Muscle of back (tissue), 13 donors: ENCODE results near the gene HOGA1. TPM values are rescaled to one million over a fixed set of nuclear protein-coding genes. Genes with fewer than 3 reads are reported as not detected.

Source experiments
- DNase-seq, 3 donors: peaks; one replicate each; pipeline versions ENCODE4 v3.0.0 to v3.0.0-alpha.2; 2013
- long read RNA-seq, 9 donors: transcript quantifications; one replicate each; lab custom pipeline, GENCODE V29; 2026
- polyA plus RNA-seq, 10 donors: library from polyadenylated mRNA; unstranded; fragments of 120-200 nt; gene quantifications; one replicate each; pipeline ENCODE4 v1.2.1, GENCODE V29; 2013; ENCODE audit not compliant: insufficient read length in 10 of 10

HOGA1 gene
- 1 to 10 TPM in 3 of 10 donors, under 1 TPM in 7; 0.34 to 1.6 (median 0.80) TPM for polyA plus RNA-seq
- long read RNA-seq, donor 1: 0 reads
- long read RNA-seq, donor 2: 0 reads
- long read RNA-seq, donor 3: 0 reads
- long read RNA-seq, donor 4: 0 reads
- long read RNA-seq, donor 5: 0 reads
- long read RNA-seq, donor 6: 0 reads
- long read RNA-seq, donor 7: 0 reads
- long read RNA-seq, donor 8: 0 reads
- long read RNA-seq, donor 9: 0 reads

DNA sequence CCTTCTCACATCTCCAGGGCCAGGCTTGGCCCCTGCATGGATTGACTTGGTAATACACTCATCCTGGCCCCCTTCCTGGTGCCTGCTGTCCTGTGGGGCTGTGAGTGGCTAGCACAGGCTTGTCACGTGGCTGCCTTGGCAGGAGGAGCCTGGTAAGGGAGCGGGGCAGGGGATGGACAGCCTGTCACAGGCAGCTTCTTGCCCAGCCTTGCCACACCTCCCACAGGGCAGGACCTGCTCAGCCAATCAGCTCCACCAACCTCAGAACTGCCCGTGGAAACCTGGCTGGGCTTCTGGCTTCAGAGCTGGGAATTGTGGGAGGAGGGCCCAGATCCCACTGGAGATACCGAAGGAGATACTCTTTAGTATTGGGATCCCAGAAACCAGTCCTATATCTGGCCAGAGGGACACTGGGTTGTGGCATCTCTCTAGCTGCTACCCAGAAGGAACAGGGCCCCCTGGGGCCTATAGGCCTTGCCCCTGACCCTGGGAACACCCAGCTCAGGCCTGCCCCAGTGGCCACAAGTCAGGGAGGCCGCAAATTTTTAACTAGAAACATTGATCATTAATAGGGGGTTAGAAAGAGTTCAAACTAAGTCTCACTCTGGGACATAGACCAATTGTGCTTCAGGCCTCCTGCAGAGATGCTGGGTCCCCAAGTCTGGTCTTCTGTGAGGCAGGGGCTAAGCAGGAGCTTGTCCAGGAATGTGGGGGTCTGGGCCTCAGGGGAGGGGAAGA is at the start of gene HOGA1:
Gene HOGA1, plus strand, starts transcription at position 330 of the 738 bp plus-strand sequence. Its CDS starts 315 bp downstream, at position 645.
- DNase-seq: peak in 2 of 3 donors; percentile 55 to 57

GRCh38 chr10:97534746-97535367 is 49.3 kb upstream of the HOGA1 start:
- no peak for DNase-seq

DNA sequence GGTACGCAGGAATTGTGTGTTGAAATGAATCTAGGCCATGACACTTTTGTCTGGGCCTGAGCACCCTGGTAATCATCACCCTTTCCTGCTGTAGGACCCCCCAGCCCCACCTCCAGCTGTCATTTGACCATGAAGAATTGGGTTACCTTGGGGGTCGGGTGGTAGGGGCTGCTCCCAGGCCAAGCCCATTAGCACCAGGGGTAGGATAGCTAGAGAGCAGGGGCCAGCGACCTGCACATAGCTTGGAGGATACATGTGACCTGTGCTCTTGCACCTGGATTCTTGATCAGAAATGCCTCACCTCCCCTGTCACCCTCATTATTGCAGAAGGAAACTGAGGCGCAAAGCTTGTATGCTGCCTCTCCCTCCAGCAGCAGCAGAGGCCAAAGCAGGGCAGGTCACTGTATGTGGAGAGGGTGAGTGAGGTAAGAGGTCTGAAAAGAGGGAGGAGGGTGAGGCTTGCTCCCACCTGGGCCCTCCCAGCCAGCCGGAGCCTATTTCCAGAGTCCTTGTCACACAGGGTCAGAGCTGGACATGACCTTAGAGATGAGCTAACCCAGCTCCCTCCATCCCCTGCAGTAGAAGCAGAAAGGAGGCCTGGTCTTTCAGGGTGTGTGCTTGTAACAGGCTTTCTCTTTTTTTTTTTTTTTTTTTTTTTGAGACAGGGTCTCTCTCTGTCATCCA is 46.9 kb upstream of the HOGA1 start:
- DNase-seq: no peak

DNA sequence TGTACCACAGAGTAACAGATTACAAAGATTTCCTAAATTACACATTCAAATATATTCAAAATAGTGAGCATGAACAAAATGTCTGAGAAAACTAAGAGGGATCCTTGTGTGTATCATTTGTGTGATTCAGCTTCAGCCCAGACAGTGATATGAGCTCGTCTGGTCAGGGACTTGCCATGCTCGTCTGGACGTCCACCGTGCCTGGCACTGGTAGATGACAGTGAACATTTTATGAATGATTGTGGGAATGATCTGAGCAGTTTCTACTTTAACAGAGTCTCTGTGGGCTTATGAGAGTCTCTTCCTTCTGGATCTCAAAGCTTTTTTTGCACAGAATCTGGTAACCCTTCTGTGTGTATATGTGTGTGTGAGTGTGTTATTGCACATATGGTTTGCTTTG is 45.8 kb upstream of the HOGA1 start:
- DNase-seq: no peak

- DNase-seq: no peak
Observed at GRCh38 chr10:97538839-97539238, 45.4 kb upstream of the HOGA1 start.

GRCh38 chr10:97539523-97540200 is 44.5 kb upstream of the HOGA1 start:
- DNase-seq: peak in 1 of 3 donors; percentile 73

GRCh38 chr10:97540669-97541500 is 43.3 kb upstream of the HOGA1 start:
- DNase-seq: no peak

- DNase-seq: peak; percentile 88 to 96 (median 91)
Observed at GRCh38 chr10:97542169-97543024, 41.8 kb upstream of the HOGA1 start.

GRCh38 chr10:97543025-97543546 is 41.1 kb upstream of the HOGA1 start:
- DNase-seq: peak; percentile 63 to 87 (median 81)

DNA sequence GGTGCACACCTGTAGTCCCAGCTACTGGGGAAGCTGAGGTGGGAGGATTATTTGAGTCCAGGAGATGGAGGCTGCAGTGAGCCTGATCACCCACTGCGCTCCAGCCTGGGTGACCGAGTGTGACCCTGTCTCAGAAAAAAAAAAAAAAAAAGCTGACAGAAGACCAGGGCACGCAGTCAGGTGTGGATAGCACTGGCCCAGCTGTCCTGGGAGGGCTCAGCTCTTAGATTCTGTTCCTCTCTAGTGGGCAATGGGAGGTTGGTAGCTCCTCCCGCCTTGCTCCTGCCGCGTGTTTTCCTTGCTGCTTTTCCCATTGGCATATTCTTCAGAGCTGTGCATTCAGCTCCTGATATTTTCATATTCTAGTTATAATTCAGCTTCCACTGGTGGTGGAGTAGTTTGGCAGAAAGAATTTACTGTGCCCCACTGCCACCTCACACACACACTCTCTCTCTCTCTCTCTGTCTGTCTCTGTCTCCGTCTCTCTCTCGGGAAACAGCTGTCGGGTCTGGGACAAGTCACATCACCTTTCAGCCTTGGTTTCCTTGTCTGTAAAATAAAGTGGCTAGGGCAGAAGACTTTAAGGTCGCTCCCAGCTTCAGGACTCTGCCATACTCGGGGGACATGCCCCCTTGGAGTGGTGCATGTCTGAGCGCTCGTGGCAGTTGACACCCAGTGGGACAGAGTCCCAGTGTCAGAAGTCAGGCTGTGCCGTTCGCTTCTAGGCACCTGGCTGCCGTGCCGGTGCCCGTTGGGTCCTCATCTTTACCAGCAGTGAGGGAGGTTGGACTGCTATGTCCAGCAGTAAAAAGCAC is 37.5 kb upstream of the HOGA1 start:
- no peak for DNase-seq

GRCh38 chr10:97547271-97547600 is 37.0 kb upstream of the HOGA1 start:
- DNase-seq: no peak

- peak in 1 of 3 donors; percentile 77 for DNase-seq
Observed at GRCh38 chr10:97547962-97548361, 36.2 kb upstream of the HOGA1 start.

GRCh38 chr10:97548828-97549455 is 35.2 kb upstream of the HOGA1 start:
- DNase-seq: no peak

DNA sequence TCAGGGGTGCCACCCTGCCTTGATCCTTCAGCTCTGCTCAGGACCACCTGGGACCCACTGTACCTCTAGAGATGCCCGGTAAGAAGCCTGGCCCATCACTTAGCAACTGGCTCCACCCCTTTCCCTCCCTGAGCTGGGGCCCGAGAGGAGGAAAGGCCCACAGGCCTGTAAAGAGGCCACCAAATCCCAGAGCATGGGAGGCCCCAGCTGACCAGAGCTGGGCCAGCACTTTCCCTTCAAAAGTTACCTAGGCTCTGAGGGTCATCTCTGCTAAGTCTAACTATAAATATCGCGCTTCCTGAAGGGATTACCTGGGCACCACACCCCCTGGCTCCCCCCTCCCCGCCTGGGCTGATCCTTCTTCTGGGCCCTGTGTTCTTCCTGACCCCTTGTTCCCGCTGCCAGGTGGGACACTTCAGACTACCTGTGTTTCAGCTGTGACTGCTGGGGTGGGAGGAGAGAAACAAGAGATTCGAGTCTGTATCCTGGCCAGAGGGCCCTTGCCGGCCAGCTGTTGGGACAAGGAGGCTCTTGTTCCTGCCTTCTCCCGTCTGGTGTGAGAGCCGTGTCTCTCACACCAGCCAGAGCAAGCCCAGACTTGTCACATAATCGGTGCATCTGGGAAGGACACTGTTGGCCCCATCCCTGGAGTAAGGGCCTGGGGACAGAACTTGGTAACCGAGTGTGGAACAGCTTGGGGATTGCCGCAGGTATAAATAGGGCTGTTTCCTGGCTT is 34.4 kb upstream of the HOGA1 start:
- peak in 1 of 3 donors; percentile 69 for DNase-seq

DNA sequence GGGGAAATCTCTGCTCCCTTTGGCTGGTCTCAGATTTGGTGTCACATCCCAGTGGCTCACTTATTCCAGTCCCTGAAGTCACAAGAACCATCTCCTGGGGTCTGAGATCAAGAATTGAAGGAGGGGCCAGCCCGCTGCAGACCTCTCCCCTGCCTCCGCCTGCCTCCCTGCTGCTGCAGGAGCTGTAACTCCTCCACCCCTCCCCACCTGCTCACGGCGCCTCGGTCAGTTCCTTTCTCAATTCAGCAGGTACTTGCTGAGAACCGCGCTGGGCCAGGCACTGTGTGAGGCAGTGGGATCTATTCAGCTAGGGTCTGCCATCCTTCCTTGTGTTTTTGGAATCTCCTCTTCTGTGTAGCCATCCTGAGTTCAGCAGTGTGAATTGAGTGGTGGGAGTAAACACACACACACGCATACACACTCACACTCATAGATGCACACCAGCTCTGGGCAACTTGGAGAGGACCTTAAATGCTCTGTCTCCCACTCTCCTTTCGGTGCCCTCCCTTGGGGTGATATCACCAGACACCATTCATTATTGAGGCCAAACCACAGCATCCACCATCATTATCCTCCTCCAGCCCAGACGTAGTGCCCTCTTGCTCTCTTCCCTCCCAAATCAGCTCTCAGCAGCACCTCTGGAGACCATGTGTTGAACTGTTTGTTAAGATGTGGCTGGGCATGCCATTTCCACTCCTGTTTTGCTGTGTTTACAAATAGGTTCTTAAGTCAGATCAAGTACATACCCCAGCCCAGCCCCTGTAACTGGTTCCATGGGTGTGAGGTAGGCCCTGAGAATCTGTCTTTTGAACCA is 33.6 kb upstream of the HOGA1 start:
- no peak for DNase-seq

DNA sequence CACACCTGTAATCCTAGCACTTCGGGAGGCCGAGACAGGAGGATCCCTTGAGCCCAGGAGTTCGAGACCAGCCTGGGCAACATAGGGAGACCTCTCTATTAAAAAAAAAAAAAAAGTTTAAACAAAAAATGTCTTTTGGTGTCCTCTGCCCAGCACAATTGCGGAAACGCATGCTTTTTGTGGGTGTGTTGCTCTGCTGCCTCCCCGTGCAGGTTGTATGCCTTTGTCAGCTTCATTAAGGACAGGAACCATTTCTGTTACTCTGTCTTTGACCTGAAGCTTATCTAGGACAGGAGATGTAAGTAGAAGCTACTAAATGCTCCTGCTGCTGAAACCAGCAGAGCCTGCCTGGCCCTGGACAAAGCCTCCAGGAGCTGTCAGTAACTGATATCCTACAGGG is 32.9 kb upstream of the HOGA1 start:
- no peak for DNase-seq
